Heart left ventricle (tissue), 16 donors: ENCODE measurements around the gene ACTN2. TPM values are rescaled to one million over a fixed set of nuclear protein-coding genes. Genes with fewer than 3 reads are reported as not detected.

ENCODE experiments used
- ATAC-seq, 4 donors: fragments of 200-7000 bp; cut with Tn5 transposase; one replicate each; pipeline ENCODE4 v1.9.1; 2020 to 2022; ENCODE audit warnings: moderate library complexity in 4 of 4, mild to moderate bottlenecking in 3 of 4, moderate number of reproducible peaks in 1 of 4
- DNase-seq, 5 donors: peaks; one replicate each; pipeline ENCODE4 v3.0.0-alpha.2; 2020
- H3K27ac ChIP-seq, 12 donors: fragments of 200-600 bp; sonication (generic) in 4 of 12; one replicate each; pipeline versions ENCODE4 v1.5.0 to v1.8.0; 2016 to 2022; ENCODE audit warnings: mild to moderate bottlenecking in 2 of 12
- H3K27me3 ChIP-seq, 9 donors: fragments of 200-600 bp; sonication (generic) in 2 of 9; one replicate each; pipeline versions ENCODE4 v1.5.1 to v1.8.0; 2016 to 2022; ENCODE audit warnings: mild to moderate bottlenecking in 3 of 9
- H3K36me3 ChIP-seq, 9 donors: fragments of 200-600 bp; sonication (generic) in 2 of 9; one replicate each; pipeline versions ENCODE4 v1.5.0 to v1.8.0; 2018 to 2022; ENCODE audit warnings: mild to moderate bottlenecking in 2 of 9
- H3K4me1 ChIP-seq, 12 donors: fragments of 200-600 bp; sonication (generic) in 4 of 12; one replicate each; pipeline versions ENCODE4 v1.5.0 to v1.8.0; 2016 to 2022; ENCODE audit warnings: mild to moderate bottlenecking in 3 of 12
- H3K4me3 ChIP-seq, 12 donors: fragments of 200-600 bp; sonication (generic) in 4 of 12; one replicate each; pipeline versions ENCODE4 v1.5.0 to v1.8.0; 2017 to 2022; ENCODE audit warnings: mild to moderate bottlenecking in 9 of 12, moderate library complexity in 4 of 12
- H3K9me3 ChIP-seq, 12 donors: fragments of 200-600 bp; sonication (generic) in 4 of 12; one replicate each; pipeline versions ENCODE4 v1.5.0 to v1.8.0; 2016 to 2022; ENCODE audit warnings: mild to moderate bottlenecking in 1 of 12
- CTCF ChIP-seq, 12 donors: fragments of 200-600 bp; sonication (generic) in 4 of 12; IDR thresholded peaks; one replicate each; pipeline versions ENCODE4 v1.5.0 to v1.8.0; 2018 to 2022; ENCODE audit warnings: antibody characterized with exemption in 12 of 12, mild to moderate bottlenecking in 5 of 12
- POLR2A ChIP-seq, 2 donors: fragments of 450-650 bp; IDR thresholded peaks; one replicate each; pipeline ENCODE4 v1.6.1; 2017; ENCODE audit warnings: antibody characterized with exemption in 2 of 2, mild to moderate bottlenecking in 2 of 2, moderate library complexity in 2 of 2
- WGBS, 4 donors: extraction: QIAGEN DNeasy Blood & Tissue Kit in 2 of 4; methylation state at CpG; one replicate each; pipeline versions ENCODE4 v1.1.5 to v1.1.7; 2013 to 2018; 5-methylcytosine and 5-hydroxymethylcytosine counted together
- intact Hi-C, 10 donors: fragments of 100-400 bp; cut with DNase I; formaldehyde crosslinking; loops; one replicate each; pipeline versions ENCODE4 v1.11.1 to v1.14.2; 2022
- polyA plus RNA-seq, 2 donors: library from polyadenylated mRNA; stranded (reverse); fragments of 200-250 nt; gene quantifications; one replicate each; pipeline ENCODE4 v1.2.3, GENCODE V29; 2013
- total RNA-seq, 9 donors: library from RNA; depleted of rRNA in 2 of 9; stranded (reverse); fragments of >200 nt in 2 of 9; fragmentation: NEBNext Ultra II Directional in 3 of 9; extraction: Animal tissue kit (Norgen Biotek cat#: 25700) in 3 of 9; gene quantifications; one replicate each; pipeline versions ENCODE4 v1.1.0 to v1.2.4, GENCODE V29; 2016 to 2023
- donor health status: ischemic (EF 13 %, LVEDD 7.1; RV severe dilation, severe dysfunction).
- donor health status: healthy with polysubstance abuse.
- donor health status: DM: no; HTN: yes; CAD: no.
- donor health status: DM: no; HTN: no; CAD: no.
- donor health status: ischemic (EF 25% LVEDD 6.9; RV normal size, moderate dysfunction).
- donor health status: ischemic (EF 25% LVEDD 5.7; RV mildly dilated, moderate dysfunction).
- donor health status: healthy.
- donor health status: DM: yes; HTN: yes; CAD: no.
- donor health status: ischemic (EF 35%, LVEDD 5.7; RV mildly dilated, moderate dysfunction).
- donor health status: nonischemic (EF 11% LVEDD 7.7; RV severe dilation, severe dysfunction).
- donor health status: DM: yes; HTN: yes; CAD: no.
- donor health status: PGD.
- donor health status: ischemic (EF 29% LVEDD 5.4; RV normal size, mild dysfunction).
- donor health status: nonischemic (EF 23%, LVEDD 6.1; RV moderate dilation, normal function).

Gene ACTN2
- total and polyA plus RNA-seq, 11 donors, result 1,024 to 4,007 (median 2,848) TPM

GRCh38 chr1:236724049-236724448, 37.8 kb downstream of the ACTN2 start:
- TF ChIP-seq CTCF (IDR thresholded peaks at IDR 0.05) (no peak), POLR2A (IDR thresholded peaks at IDR 0.05) (no peak)
- DNase-seq, result no peak
- Histone ChIP-seq H3K4me1 (peaks cover 0 to 57% (median 11%) of the 10 kb centered on the region in 12 donors), H3K27ac (peak overlapping the region in 1 of 12 donors; percentile 23), H3K27me3 (no peaks in the 10 kb centered on the region), H3K36me3 (peaks cover 0 to 96% (median 9%) of the 10 kb centered on the region in 9 donors), H3K9me3 (no peaks in the 10 kb centered on the region), H3K4me3 (no peak overlapping the region)
- ATAC-seq, result peak in 2 of 4 donors; percentile 1 to 7
- 68 to 78% (median 71%) methylated on average over 5 to 6 of the region's 6 CpGs for WGBS, 4 donors
- intact Hi-C loops, result no loop called here

- Histone ChIP-seq H3K27ac (peak overlapping the region in 1 of 12 donors; percentile 23), H3K27me3 (no peaks in the 10 kb centered on the region), H3K9me3 (no peaks in the 10 kb centered on the region), H3K36me3 (peaks cover 0 to 96% (median 5%) of the 10 kb centered on the region in 9 donors), H3K4me1 (peaks cover 0 to 54% (median 9%) of the 10 kb centered on the region in 12 donors), H3K4me3 (no peak overlapping the region)
- ATAC-seq (peak in 1 of 4 donors; percentile 1), DNase-seq (no peak)
- 48 to 65% (median 60%) methylated on average over 10 of the region's 10 CpGs for WGBS, 4 donors
- TF ChIP-seq CTCF (IDR thresholded peaks at IDR 0.05), result no peak
- no peak for TF ChIP-seq POLR2A (IDR thresholded peaks at IDR 0.05)
- intact Hi-C loops, result no loop called here
Measured at GRCh38 chr1:236724506-236724905, 38.2 kb downstream of the ACTN2 start.

GRCh38 chr1:236725668-236726067, 39.4 kb downstream of the ACTN2 start:
- H3K27me3 ChIP-seq, result no peaks in the 10 kb centered on the region
- DNase-seq, result no peak
- H3K27ac ChIP-seq, result peak overlapping the region in 3 of 12 donors; percentile 6 to 64 (median 32)
- peaks cover 0 to 96% (median 5%) of the 10 kb centered on the region in 9 donors for H3K36me3 ChIP-seq
- peaks cover 0 to 52% (median 9%) of the 10 kb centered on the region in 12 donors for H3K4me1 ChIP-seq
- H3K4me3 ChIP-seq, result no peak overlapping the region
- no peaks in the 10 kb centered on the region for H3K9me3 ChIP-seq
- intact Hi-C loops, result loop anchor here in 1 of 10 donors (5.0 kb wide), 1 partner anchor 38 kb away; the partner anchor contains the start of gene ACTN2
- TF ChIP-seq POLR2A (IDR thresholded peaks at IDR 0.05), result no peak
- TF ChIP-seq CTCF (IDR thresholded peaks at IDR 0.05), result no peak
- no peak for ATAC-seq
- WGBS, 4 donors, result 33 to 44% (median 40%) methylated on average over 3 of the region's 3 CpGs

- H3K27ac ChIP-seq, result peak overlapping the region in 6 of 12 donors; percentile 3 to 64 (median 44)
- H3K9me3 ChIP-seq, result no peaks in the 10 kb centered on the region
- peaks cover 0 to 96% (median 8%) of the 10 kb centered on the region in 9 donors for H3K36me3 ChIP-seq
- DNase-seq (peak in 2 of 5 donors; percentile 66 to 74), ATAC-seq (peak; percentile 62 to 87 (median 68))
- H3K4me1 ChIP-seq, result peaks cover 0 to 50% (median 9%) of the 10 kb centered on the region in 12 donors
- no peak for TF ChIP-seq POLR2A (IDR thresholded peaks at IDR 0.05)
- no peak for TF ChIP-seq CTCF (IDR thresholded peaks at IDR 0.05)
- no peaks in the 10 kb centered on the region for H3K27me3 ChIP-seq
- 55 to 65% (median 63%) methylated on average over 11 of the region's 11 CpGs for WGBS, 4 donors
- intact Hi-C loops, result loop anchor here in 1 of 10 donors (5.0 kb wide), 1 partner anchor 40 kb away; the partner anchor contains the start of gene ACTN2
- H3K4me3 ChIP-seq, result no peak overlapping the region
Measured at GRCh38 chr1:236727521-236727920, 41.2 kb downstream of the ACTN2 start.
